HEK293 (cell line): Measurements from ENCODE around the gene DCLK1.
"Not testable (repeated sequence)": the region's sequence is repeated elsewhere in the genome, so short reads cannot be mapped to it uniquely, and the experiment has no call there.

ENCODE experiments used
- CTCF ChIA-PET: fragments of 350-600 bp; formaldehyde crosslinking; extraction: SDS; loops from one replicate; lab custom pipeline; 2021; ENCODE audit warnings: antibody characterized with exemption; lab: Yijun Ruan, JAX
- POLR2A ChIA-PET: fragments of 300-600 bp; formaldehyde crosslinking; extraction: SDS; loops from one replicate; lab custom pipeline; 2020; ENCODE audit warnings: antibody characterized with exemption, inconsistent platforms; lab: Yijun Ruan, JAX
- H3K27ac ChIP-seq: fragments of 200-500 bp; sonication (Bioruptor generic); 2 replicates; pipeline ENCODE4 v1.5.1; 2014; ENCODE audit warnings: low read depth, low read length, control low read depth, inconsistent platforms; ENCODE audit errors: extremely low read depth
- H3K36me3 ChIP-seq, 2 experiments: fragments of 200-500 bp in 1 of 2; sonication (Bioruptor generic) in 1 of 2; 1 replicate in 1 of 2; 2 replicates in 1 of 2; pipeline ENCODE4 v1.5.1; 2014 to 2017; ENCODE audit warnings: inconsistent platforms in 2 of 2, low read length in 2 of 2; ENCODE audit not compliant: control insufficient read depth in 2 of 2, insufficient read depth in 1 of 2
- H3K4me1 ChIP-seq: fragments of 200-500 bp; sonication (Bioruptor generic); 2 replicates; pipeline ENCODE4 v1.5.1; 2014; ENCODE audit warnings: mild to moderate bottlenecking, low read length, inconsistent platforms; ENCODE audit not compliant: control insufficient read depth, insufficient read depth
- H3K4me3 ChIP-seq: 2 replicates; pipeline ENCODE4 v1.5.1; 2011; ENCODE audit warnings: low read depth, mild to moderate bottlenecking, control low read depth, low read length, moderate library complexity
- H3K9me3 ChIP-seq: fragments of 200-500 bp; sonication (Bioruptor generic); 2 replicates; pipeline ENCODE4 v1.5.1; 2014; ENCODE audit warnings: low read depth, low read length, inconsistent platforms; ENCODE audit not compliant: control insufficient read depth, insufficient read depth
- IKZF3 ChIP-seq: fragments of 450-650 bp; IDR thresholded peaks from 2 replicates; pipeline ENCODE4 v1.5.0; 2018; ENCODE audit warnings: missing biosample characterization, mild to moderate bottlenecking, missing genetic modification characterization, moderate library complexity
- KLF1 ChIP-seq: fragments of 450-650 bp; formaldehyde crosslinking; IDR thresholded peaks from 2 replicates; pipeline ENCODE4 v1.5.1; 2016; ENCODE audit warnings: missing biosample characterization, missing genetic modification characterization
- KLF7 ChIP-seq: fragments of 450-650 bp; formaldehyde crosslinking; IDR thresholded peaks from 2 replicates; pipeline ENCODE4 v1.5.1; 2016; ENCODE audit warnings: missing biosample characterization, missing genetic modification characterization, borderline replicate concordance
- SCRT2 ChIP-seq: fragments of 450-650 bp; formaldehyde crosslinking; IDR thresholded peaks from 2 replicates; pipeline ENCODE4 v1.5.1; 2016; ENCODE audit warnings: missing biosample characterization, missing genetic modification characterization
- ZBTB1 ChIP-seq: fragments of 450-650 bp; formaldehyde crosslinking; IDR thresholded peaks from 2 replicates; pipeline ENCODE4 v1.5.1; 2016; ENCODE audit warnings: missing biosample characterization, missing genetic modification characterization
- ZFHX2 ChIP-seq: fragments of 450-650 bp; formaldehyde crosslinking; conservative IDR thresholded peaks from 2 replicates; pipeline ENCODE4 v1.5.1; 2016; ENCODE audit warnings: missing biosample characterization, missing genetic modification characterization
- ZFP41 ChIP-seq: fragments of 450-650 bp; formaldehyde crosslinking; IDR thresholded peaks from 2 replicates; pipeline ENCODE4 v1.5.1; 2016; ENCODE audit warnings: missing biosample characterization, missing genetic modification characterization, borderline replicate concordance
- ZNF133 ChIP-seq: fragments of 450-650 bp; formaldehyde crosslinking; IDR thresholded peaks from 2 replicates; pipeline ENCODE4 v1.5.1; 2016; ENCODE audit warnings: missing biosample characterization, missing genetic modification characterization
- ZNF146 ChIP-seq: fragments of 450-650 bp; formaldehyde crosslinking; IDR thresholded peaks from 2 replicates; pipeline ENCODE4 v1.5.1; 2016; ENCODE audit warnings: missing biosample characterization, missing genetic modification characterization
- ZNF16 ChIP-seq: fragments of 450-650 bp; formaldehyde crosslinking; IDR thresholded peaks from 2 replicates; pipeline ENCODE4 v1.5.1; 2016; ENCODE audit warnings: low read depth, missing biosample characterization, missing genetic modification characterization
- ZNF202 ChIP-seq: fragments of 450-650 bp; formaldehyde crosslinking; IDR thresholded peaks from 2 replicates; pipeline ENCODE4 v1.5.1; 2016; ENCODE audit warnings: missing biosample characterization, missing genetic modification characterization, borderline replicate concordance
- ZNF214 ChIP-seq: fragments of 450-650 bp; formaldehyde crosslinking; IDR thresholded peaks from 2 replicates; pipeline ENCODE4 v1.5.1; 2017; ENCODE audit warnings: missing biosample characterization, mild to moderate bottlenecking, missing genetic modification characterization, borderline replicate concordance
- ZNF274 ChIP-seq, 2 experiments: fragments of 200-500 bp in 1 of 2; fragments of 450-650 bp in 1 of 2; sonication (Bioruptor generic) in 1 of 2; formaldehyde crosslinking in 1 of 2; IDR thresholded peaks; 2 replicates each; pipeline versions ENCODE4 v1.5.1 to v1.6.1; 2014 to 2016; ENCODE audit warnings: borderline replicate concordance in 1 of 2, inconsistent platforms in 1 of 2, low read length in 1 of 2, missing biosample characterization in 1 of 2, missing genetic modification characterization in 1 of 2
- ZNF302 ChIP-seq: fragments of 450-650 bp; formaldehyde crosslinking; IDR thresholded peaks from 2 replicates; pipeline ENCODE4 v1.5.1; 2016; ENCODE audit warnings: missing biosample characterization, missing genetic modification characterization, low read depth
- ZNF404 ChIP-seq: fragments of 450-650 bp; formaldehyde crosslinking; IDR thresholded peaks from 2 replicates; pipeline ENCODE4 v1.5.1; 2017; ENCODE audit warnings: missing biosample characterization, missing genetic modification characterization
- ZNF48 ChIP-seq: fragments of 450-650 bp; formaldehyde crosslinking; IDR thresholded peaks from 2 replicates; pipeline ENCODE4 v1.5.1; 2016; ENCODE audit warnings: missing biosample characterization, missing genetic modification characterization
- ZNF514 ChIP-seq: fragments of 450-650 bp; formaldehyde crosslinking; IDR thresholded peaks from 2 replicates; pipeline ENCODE4 v1.5.1; 2016; ENCODE audit warnings: missing biosample characterization, missing genetic modification characterization
- ZNF544 ChIP-seq: fragments of 450-650 bp; formaldehyde crosslinking; IDR thresholded peaks from 2 replicates; pipeline ENCODE4 v1.5.0; 2017; ENCODE audit warnings: missing biosample characterization, missing genetic modification characterization
- ZNF560 ChIP-seq: fragments of 450-650 bp; formaldehyde crosslinking; IDR thresholded peaks from 2 replicates; pipeline ENCODE4 v1.5.1; 2017; ENCODE audit warnings: missing biosample characterization, missing genetic modification characterization, borderline replicate concordance
- ZNF585B ChIP-seq: fragments of 450-650 bp; formaldehyde crosslinking; IDR thresholded peaks from 2 replicates; pipeline ENCODE4 v1.5.1; 2016; ENCODE audit warnings: missing biosample characterization, missing genetic modification characterization
- ZNF664 ChIP-seq: fragments of 450-650 bp; formaldehyde crosslinking; IDR thresholded peaks from 2 replicates; pipeline ENCODE4 v1.5.1; 2016; ENCODE audit warnings: missing biosample characterization, missing genetic modification characterization
- ZNF768 ChIP-seq: fragments of 450-650 bp; formaldehyde crosslinking; IDR thresholded peaks from 2 replicates; pipeline ENCODE4 v1.5.1; 2018; ENCODE audit warnings: missing biosample characterization, mild to moderate bottlenecking, missing genetic modification characterization
- ZNF843 ChIP-seq: fragments of 450-650 bp; formaldehyde crosslinking; IDR thresholded peaks from 2 replicates; pipeline ENCODE4 v1.5.1; 2016; ENCODE audit warnings: missing biosample characterization, missing genetic modification characterization
- ZSCAN4 ChIP-seq: fragments of 450-650 bp; formaldehyde crosslinking; IDR thresholded peaks from 2 replicates; pipeline ENCODE4 v1.5.1; 2017; ENCODE audit warnings: missing biosample characterization, missing genetic modification characterization
- TF ChIP-seq, protein P1 (sequence below): fragments of 450-650 bp; formaldehyde crosslinking; IDR thresholded peaks from 2 replicates; pipeline ENCODE4 v1.5.1; 2017; ENCODE audit warnings: missing biosample characterization, missing genetic modification characterization
- TF ChIP-seq, protein P2 (sequence below): fragments of 450-650 bp; formaldehyde crosslinking; IDR thresholded peaks from 2 replicates; pipeline ENCODE4 v1.5.1; 2017; ENCODE audit warnings: missing biosample characterization, mild to moderate bottlenecking, missing genetic modification characterization, moderate library complexity

DCLK1 gene

DNA sequence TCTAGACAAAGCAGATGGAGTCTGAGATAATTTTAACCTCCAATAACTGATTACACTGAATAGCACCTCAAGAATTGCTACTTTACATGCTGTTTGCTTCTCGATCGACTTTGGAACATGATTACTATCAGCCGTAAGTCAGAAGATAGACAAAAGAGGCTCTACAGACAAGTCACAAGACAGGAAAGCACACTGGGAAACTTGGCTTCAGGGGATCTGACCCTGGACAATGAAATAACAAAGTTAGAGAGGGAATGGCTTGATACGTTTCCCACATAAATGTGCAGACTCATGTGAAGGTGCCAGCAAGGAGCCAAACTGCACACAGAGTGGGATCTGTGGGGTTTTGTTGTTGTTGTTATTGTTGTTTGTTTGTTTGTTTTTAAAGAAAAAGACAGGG, 28.5 kb downstream of the DCLK1 start (continued):
- TF ChIP-seq ZNF16 (no peak), ZNF302 (no peak), ZFP41 (tag by site-specific recombination) (no peak), ZNF544 (tag by site-specific recombination) (no peak), ZNF404 (no peak), ZNF514 (no peak), KLF1 (tag by site-specific recombination) (no peak), ZNF133 (tag by site-specific recombination) (no peak), ZNF768 (tag by site-specific recombination) (no peak)
- TF ChIP-seq, protein P1, sequence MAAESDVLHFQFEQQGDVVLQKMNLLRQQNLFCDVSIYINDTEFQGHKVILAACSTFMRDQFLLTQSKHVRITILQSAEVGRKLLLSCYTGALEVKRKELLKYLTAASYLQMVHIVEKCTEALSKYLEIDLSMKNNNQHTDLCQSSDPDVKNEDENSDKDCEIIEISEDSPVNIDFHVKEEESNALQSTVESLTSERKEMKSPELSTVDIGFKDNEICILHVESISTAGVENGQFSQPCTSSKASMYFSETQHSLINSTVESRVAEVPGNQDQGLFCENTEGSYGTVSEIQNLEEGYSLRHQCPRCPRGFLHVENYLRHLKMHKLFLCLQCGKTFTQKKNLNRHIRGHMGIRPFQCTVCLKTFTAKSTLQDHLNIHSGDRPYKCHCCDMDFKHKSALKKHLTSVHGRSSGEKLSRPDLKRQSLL (tag by site-specific recombination): no peak

DNA sequence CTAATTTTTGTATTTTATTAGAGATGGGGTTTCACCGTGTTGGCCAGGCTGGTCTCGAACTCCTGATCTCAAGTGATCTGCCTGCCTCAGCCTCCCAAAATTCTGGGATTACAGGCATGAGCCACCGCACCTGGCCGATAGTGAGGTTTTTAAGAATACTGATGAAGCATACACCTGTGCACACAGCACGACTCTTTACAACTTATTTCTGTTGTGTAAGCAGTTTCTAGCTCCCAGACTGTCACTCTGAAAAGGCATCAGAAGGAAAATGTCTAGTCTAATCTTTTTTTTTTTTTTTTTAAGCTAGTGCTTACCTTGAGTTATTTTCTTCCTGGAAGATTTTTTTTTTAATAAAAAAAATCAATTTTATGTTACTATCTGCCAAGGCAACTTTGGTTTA, 29.3 kb downstream of the DCLK1 start:
- H3K9me3 ChIP-seq, H3K36me3 ChIP-seq, CTCF ChIA-PET, H3K4me3 ChIP-seq, H3K4me1 ChIP-seq, H3K27ac ChIP-seq: not testable (repeated sequence)
- POLR2A ChIA-PET: interaction anchor here (0.6 kb wide), 1 partner anchor 14 kb away, joined by 3 read pairs; no protein-coding TSS in a partner anchor

DNA sequence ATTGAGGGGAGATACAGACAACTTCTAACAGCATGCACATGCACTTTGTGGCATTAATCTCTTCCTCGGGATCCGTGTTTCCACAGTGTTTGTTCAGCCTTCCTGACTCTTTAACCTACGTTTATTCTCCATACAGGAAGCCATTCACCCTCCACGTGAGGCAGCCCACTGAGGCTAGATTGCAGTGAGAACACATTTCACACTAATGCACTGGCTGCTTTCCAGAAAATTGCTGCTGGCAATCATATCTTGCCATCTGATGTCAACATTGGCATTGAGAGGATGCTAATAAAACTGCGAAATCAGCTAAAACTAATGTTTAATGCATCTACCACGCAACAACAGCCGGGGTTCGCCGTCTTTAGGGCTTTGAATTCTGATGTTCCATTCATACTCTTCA, 30.0 kb downstream of the DCLK1 start:
- no peaks in the 10 kb centered on the region for H3K36me3 ChIP-seq
- no peak overlapping the region for H3K27ac ChIP-seq
- TF ChIP-seq ZNF560 (tag by site-specific recombination): no peak
- no peak for TF ChIP-seq ZNF146 (tag by site-specific recombination)
- TF ChIP-seq ZFHX2 (tag by site-specific recombination): no peak
- TF ChIP-seq ZNF843 (tag by site-specific recombination): no peak
- TF ChIP-seq ZSCAN4 (tag by site-specific recombination): no peak
- no peak for TF ChIP-seq ZBTB1
- no peak overlapping the region for H3K4me3 ChIP-seq
- CTCF ChIA-PET: no interaction called here
- no peaks in the 10 kb centered on the region for H3K9me3 ChIP-seq
- POLR2A ChIA-PET: no interaction called here
- H3K4me1 ChIP-seq: 0 out of 2 replicates have a peak, but pooled peaks cover 2% of the 10 kb centered on the region

DNA sequence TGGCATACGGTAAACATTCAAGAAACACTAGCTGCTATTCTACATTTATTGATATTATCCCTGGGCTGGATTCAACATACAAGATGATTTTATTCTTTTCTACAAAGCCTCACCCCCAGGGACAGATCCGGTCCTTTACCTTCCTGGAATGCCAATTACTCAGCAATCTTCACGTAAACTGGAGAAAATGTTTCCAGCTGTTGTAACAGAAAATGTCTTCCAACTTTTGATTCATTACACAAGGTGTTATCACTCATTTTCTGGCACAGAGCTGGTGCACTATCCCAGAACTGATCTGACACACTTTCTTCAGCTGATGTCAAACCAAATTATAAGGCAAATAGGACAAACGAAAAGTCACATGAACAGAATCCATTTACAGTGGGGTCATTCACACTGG, 33.1 kb downstream of the DCLK1 start:
- no peak for TF ChIP-seq ZNF202 (tag by site-specific recombination)
- TF ChIP-seq SCRT2 (tag by site-specific recombination): no peak
- TF ChIP-seq KLF7 (tag by site-specific recombination): no peak
- no peak for TF ChIP-seq IKZF3 (tag by site-specific recombination)
- no peak for TF ChIP-seq ZNF214 (tag by site-specific recombination)
- TF ChIP-seq ZNF585B (tag by site-specific recombination): no peak
- TF ChIP-seq ZNF664 (tag by site-specific recombination): no peak
- TF ChIP-seq, protein P2, sequence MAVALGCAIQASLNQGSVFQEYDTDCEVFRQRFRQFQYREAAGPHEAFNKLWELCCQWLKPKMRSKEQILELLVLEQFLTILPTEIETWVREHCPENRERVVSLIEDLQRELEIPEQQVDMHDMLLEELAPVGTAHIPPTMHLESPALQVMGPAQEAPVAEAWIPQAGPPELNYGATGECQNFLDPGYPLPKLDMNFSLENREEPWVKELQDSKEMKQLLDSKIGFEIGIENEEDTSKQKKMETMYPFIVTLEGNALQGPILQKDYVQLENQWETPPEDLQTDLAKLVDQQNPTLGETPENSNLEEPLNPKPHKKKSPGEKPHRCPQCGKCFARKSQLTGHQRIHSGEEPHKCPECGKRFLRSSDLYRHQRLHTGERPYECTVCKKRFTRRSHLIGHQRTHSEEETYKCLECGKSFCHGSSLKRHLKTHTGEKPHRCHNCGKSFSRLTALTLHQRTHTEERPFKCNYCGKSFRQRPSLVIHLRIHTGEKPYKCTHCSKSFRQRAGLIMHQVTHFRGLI (tag by site-specific recombination): no peak
- TF ChIP-seq ZNF48: no peak
- TF ChIP-seq ZNF274 (IDR thresholded peaks at IDR 0.05; ENCODE audit: low read length): no peak
- no peak for TF ChIP-seq ZNF274 (tag by site-specific recombination; IDR thresholded peaks at IDR 0.05; ENCODE audit: borderline replicate concordance)
- H3K36me3 ChIP-seq: no peaks in the 10 kb centered on the region
- CTCF ChIA-PET: no interaction called here
- H3K4me1 ChIP-seq: 0 out of 2 replicates have a peak, but pooled peaks cover 2% of the 10 kb centered on the region
- no peak overlapping the region for H3K27ac ChIP-seq
- no peak overlapping the region for H3K4me3 ChIP-seq
- POLR2A ChIA-PET: no interaction called here
- H3K9me3 ChIP-seq: no peaks in the 10 kb centered on the region
